OCI-LY1 (cell line): ENCODE results near the gene NPS.

ENCODE experiments used
- H2AFZ ChIP-seq: fragments of 200-600 bp; sonication (generic), shearing (Covaris generic); 2 replicates; pipeline ENCODE4 v1.6.0; 2014; ENCODE audit warnings: antibody characterized with exemption, mild to moderate bottlenecking, low read length
- H3F3A ChIP-seq: fragments of 200-600 bp; sonication (generic), shearing (Covaris generic); 2 replicates; pipeline ENCODE4 v1.6.0; 2014; ENCODE audit warnings: mild to moderate bottlenecking, antibody characterized with exemption, low read length, moderate library complexity; ENCODE audit not compliant: insufficient read depth
- H3K27ac ChIP-seq: fragments of 200-600 bp; sonication (generic); 2 replicates; pipeline ENCODE4 v1.5.1; 2014; ENCODE audit warnings: low read length, mixed run types, mild to moderate bottlenecking, low read depth; ENCODE audit not compliant: poor library complexity, severe bottlenecking
- H3K27me3 ChIP-seq: fragments of 200-600 bp; sonication (generic); 2 replicates; pipeline ENCODE4 v1.6.0; 2014; ENCODE audit warnings: antibody characterized with exemption, mild to moderate bottlenecking, low read length, moderate library complexity; ENCODE audit not compliant: insufficient read depth
- H3K36me3 ChIP-seq: fragments of 200-600 bp; sonication (generic); 2 replicates; pipeline ENCODE4 v1.6.1; 2014; ENCODE audit warnings: mild to moderate bottlenecking, antibody characterized with exemption, low read length, moderate library complexity, mixed read lengths; ENCODE audit not compliant: insufficient read depth
- H3K4me1 ChIP-seq: fragments of 200-600 bp; sonication (generic); 2 replicates; pipeline ENCODE4 v1.5.1; 2014; ENCODE audit warnings: mild to moderate bottlenecking, low read length, moderate library complexity; ENCODE audit not compliant: insufficient read depth, severe bottlenecking
- H3K4me2 ChIP-seq: fragments of 200-600 bp; sonication (generic), shearing (Covaris generic); 2 replicates; pipeline ENCODE4 v1.6.1; 2014; ENCODE audit warnings: low read length
- H3K4me3 ChIP-seq: fragments of 200-600 bp; sonication (generic); 2 replicates; pipeline ENCODE4 v1.5.1; 2014; ENCODE audit warnings: low read length, low read depth, mild to moderate bottlenecking, mixed read lengths; ENCODE audit not compliant: poor library complexity, severe bottlenecking
- H3K79me2 ChIP-seq: fragments of 200-600 bp; shearing (Covaris generic); 2 replicates; pipeline ENCODE4 v1.6.1; 2016; ENCODE audit warnings: mixed run types, low read length, mixed read lengths; ENCODE audit not compliant: insufficient read depth
- H3K9ac ChIP-seq: fragments of 200-600 bp; sonication (generic), shearing (Covaris generic); 2 replicates; pipeline ENCODE4 v1.6.1; 2014; ENCODE audit warnings: mild to moderate bottlenecking, low read length, mixed read lengths
- H3K9me2 ChIP-seq: fragments of 200-600 bp; sonication (generic), shearing (Covaris generic); 2 replicates; pipeline ENCODE4 v1.6.1; 2014; ENCODE audit warnings: low read depth, mild to moderate bottlenecking, low read length, mixed read lengths
- H3K9me3 ChIP-seq: fragments of 200-600 bp; shearing (Covaris generic); 2 replicates; pipeline ENCODE4 v1.6.1; 2014; ENCODE audit warnings: low read length, mixed read lengths
- H4K20me1 ChIP-seq: fragments of 200-600 bp; sonication (generic), shearing (Covaris generic); 2 replicates; pipeline ENCODE4 v1.6.0; 2016; ENCODE audit warnings: mild to moderate bottlenecking, low read length; ENCODE audit not compliant: insufficient read depth
- CTCF ChIP-seq: fragments of 200-600 bp; sonication (generic), shearing (Covaris generic); IDR thresholded peaks from 2 replicates; pipeline ENCODE4 v1.5.1; 2017; ENCODE audit warnings: mild to moderate bottlenecking, antibody characterized with exemption, low read length, moderate library complexity, mixed read lengths
- EZH2 ChIP-seq: fragments of 200-600 bp; sonication (generic), shearing (Covaris generic); IDR thresholded peaks from 2 replicates; pipeline ENCODE4 v1.8.0; 2017; ENCODE audit warnings: borderline replicate concordance, mixed run types, mild to moderate bottlenecking, antibody characterized with exemption, low read length, moderate library complexity, mixed read lengths

NPS gene

GRCh38 chr10:127553417-127553816, 4.3 kb downstream of the NPS start:
- Histone ChIP-seq H3K36me3 (no peaks in the 10 kb centered on the region), H3K79me2 (no peaks in the 10 kb centered on the region), H4K20me1 (no peaks in the 10 kb centered on the region), H2AFZ (no peak overlapping the region), H3K4me3 (no peak overlapping the region), H3K27ac (no peak overlapping the region), H3K27me3 (no peaks in the 10 kb centered on the region), H3K9me2 (no peaks in the 10 kb centered on the region), H3F3A (no peaks in the 10 kb centered on the region), H3K4me1 (no peaks in the 10 kb centered on the region), H3K4me2 (no peak overlapping the region), H3K9me3 (no peaks in the 10 kb centered on the region), H3K9ac (no peak overlapping the region)
- TF ChIP-seq EZH2 = no peak
- TF ChIP-seq CTCF = no peak

- Histone ChIP-seq H3K9ac (no peak overlapping the region), H3K27ac (no peak overlapping the region), H3K9me2 (no peaks in the 10 kb centered on the region), H3K4me2 (no peak overlapping the region), H3F3A (no peaks in the 10 kb centered on the region), H2AFZ (no peak overlapping the region), H3K36me3 (no peaks in the 10 kb centered on the region), H3K9me3 (no peaks in the 10 kb centered on the region), H4K20me1 (no peaks in the 10 kb centered on the region), H3K4me1 (no peaks in the 10 kb centered on the region), H3K4me3 (no peak overlapping the region), H3K79me2 (no peaks in the 10 kb centered on the region), H3K27me3 (no peaks in the 10 kb centered on the region)
- TF ChIP-seq CTCF (no peak), EZH2 (no peak)
These were observed 7.8 kb downstream of the NPS start for GRCh38 chr10:127556916-127557315.

- H3K27ac ChIP-seq = no peak overlapping the region
- no peaks in the 10 kb centered on the region for H3K36me3 ChIP-seq
- H2AFZ ChIP-seq = no peak overlapping the region
- H3K79me2 ChIP-seq = no peaks in the 10 kb centered on the region
- no peaks in the 10 kb centered on the region for H3K4me1 ChIP-seq
- H3K9me3 ChIP-seq = no peaks in the 10 kb centered on the region
- H3K4me2 ChIP-seq = no peak overlapping the region
- H3K27me3 ChIP-seq = no peaks in the 10 kb centered on the region
- H3F3A ChIP-seq = no peaks in the 10 kb centered on the region
- no peak overlapping the region for H3K9ac ChIP-seq
- H3K4me3 ChIP-seq = no peak overlapping the region
- H3K9me2 ChIP-seq = no peaks in the 10 kb centered on the region
- TF ChIP-seq EZH2 (no peak), CTCF (no peak)
- H4K20me1 ChIP-seq = no peaks in the 10 kb centered on the region
These were observed 12.5 kb downstream of the NPS start for GRCh38 chr10:127561647-127562046.
